Measurements from ENCODE around the gene NPDC1. TPM values are rescaled to one million over a fixed set of nuclear protein-coding genes. Genes with fewer than 3 reads are reported as not detected.
A peak's percentile ranks its signal among the peaks of the same experiment; 100 is the strongest.

NPDC1 gene
- total and polyA plus RNA-seq, 2 donors (not counting 1 experiment from before 2014, with no cell fraction given): 0.17 to 0.19 TPM

GRCh38 chr9:137069508-137070091, 23.6 kb upstream of the NPDC1 start:
- no peaks in the 10 kb centered on the region for H3K36me3 ChIP-seq (replicated peaks in 1 of 2; ENCODE audit: control extremely low read depth in 1 of 2, control insufficient read depth in 1 of 2, extremely low read depth in 1 of 2, insufficient read depth in 2 of 2, low read length in 1 of 2)
- H3K27me3 ChIP-seq (replicated peaks in 1 of 4; ENCODE audit: control extremely low read depth in 1 of 4, control insufficient read depth in 3 of 4, insufficient read depth in 4 of 4, low read length in 3 of 4): peaks cover 0 to 15% (median 1%) of the 10 kb centered on the region in 4 experiments
- Mint-ChIP-seq H3K9me3 (ENCODE audit: insufficient read depth) (no peaks in the 10 kb centered on the region), H3K4me3 (peak overlapping the region; percentile 16), H3K27ac (no peak overlapping the region), H3K4me1 (peaks cover 19% of the 10 kb centered on the region), H3K27me3 (peaks cover 3% of the 10 kb centered on the region)
- H3K9ac ChIP-seq (ENCODE audit: low read length): no peak overlapping the region
- peaks cover 8% of the 10 kb centered on the region for H4K20me1 ChIP-seq (ENCODE audit: control insufficient read depth, insufficient read depth, low read length, poor library complexity, severe bottlenecking)
- peaks cover 0 to 7% (median 0%) of the 10 kb centered on the region in 3 donors for H3K9me3 ChIP-seq (ENCODE audit: control extremely low read depth in 1 of 3, control insufficient read depth in 2 of 3, insufficient read depth in 1 of 3, low read length in 2 of 3)
- TF ChIP-seq EZH2 (IDR thresholded peaks at IDR 0.05; ENCODE audit: borderline replicate concordance, insufficient read depth, low read depth, low read length, poor library complexity, severe bottlenecking): no peak
- TF ChIP-seq, protein P1, sequence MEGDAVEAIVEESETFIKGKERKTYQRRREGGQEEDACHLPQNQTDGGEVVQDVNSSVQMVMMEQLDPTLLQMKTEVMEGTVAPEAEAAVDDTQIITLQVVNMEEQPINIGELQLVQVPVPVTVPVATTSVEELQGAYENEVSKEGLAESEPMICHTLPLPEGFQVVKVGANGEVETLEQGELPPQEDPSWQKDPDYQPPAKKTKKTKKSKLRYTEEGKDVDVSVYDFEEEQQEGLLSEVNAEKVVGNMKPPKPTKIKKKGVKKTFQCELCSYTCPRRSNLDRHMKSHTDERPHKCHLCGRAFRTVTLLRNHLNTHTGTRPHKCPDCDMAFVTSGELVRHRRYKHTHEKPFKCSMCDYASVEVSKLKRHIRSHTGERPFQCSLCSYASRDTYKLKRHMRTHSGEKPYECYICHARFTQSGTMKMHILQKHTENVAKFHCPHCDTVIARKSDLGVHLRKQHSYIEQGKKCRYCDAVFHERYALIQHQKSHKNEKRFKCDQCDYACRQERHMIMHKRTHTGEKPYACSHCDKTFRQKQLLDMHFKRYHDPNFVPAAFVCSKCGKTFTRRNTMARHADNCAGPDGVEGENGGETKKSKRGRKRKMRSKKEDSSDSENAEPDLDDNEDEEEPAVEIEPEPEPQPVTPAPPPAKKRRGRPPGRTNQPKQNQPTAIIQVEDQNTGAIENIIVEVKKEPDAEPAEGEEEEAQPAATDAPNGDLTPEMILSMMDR (IDR thresholded peaks at IDR 0.05): no peak
- no peak for ATAC-seq (ENCODE audit: low read depth)
- no peak for DNase-seq
- peak overlapping the region; percentile 79 for H3K4me2 ChIP-seq (replicated peaks; ENCODE audit: low read depth, low read length, poor library complexity, severe bottlenecking)
- no peak overlapping the region for H3K27ac ChIP-seq (ENCODE audit: low read length in 2 of 2)
- CTCF ChIA-PET: interaction anchor here (0.5 to 6.7 kb wide), 11 partner anchors 10 to 227 kb away, joined by 3 to 49 read pairs (median 5); partner anchors contain the start of genes ABCA2, AJM1, MAN1B1 and NPDC1
- POLR2A ChIA-PET: interaction anchor here (0.6 to 2.4 kb wide), 4 partner anchors 16 to 158 kb away, joined by 3 to 19 read pairs (median 8); partner anchors contain the start of genes MAN1B1 and RNF224
- WGBS (ENCODE audit: insufficient coverage): 6% methylated on average over 52 of the region's 52 CpGs
- peaks cover 16 to 31% of the 10 kb centered on the region in 2 donors for H3K4me1 ChIP-seq (ENCODE audit: control insufficient read depth in 2 of 2, insufficient read depth in 2 of 2, low read length in 2 of 2)
- H2AFZ ChIP-seq (ENCODE audit: insufficient read depth, low read depth, low read length, poor library complexity, severe bottlenecking): no peak overlapping the region
- no peaks in the 10 kb centered on the region for H3K79me2 ChIP-seq (ENCODE audit: control insufficient read depth, insufficient read depth, low read length)
- peak overlapping the region in 2 of 5 experiments; percentile 15 to 47 for H3K4me3 ChIP-seq (ENCODE audit: control extremely low read depth in 1 of 5, extremely low read depth in 1 of 5, insufficient read depth in 1 of 5, low read depth in 2 of 5, low read length in 4 of 5)
- intact Hi-C loops (cut with micrococcal nuclease): loop anchor here (1.0 to 5.0 kb wide), 3 partner anchors 17 to 131 kb away; partner anchors contain the start of genes FUT7, MAN1B1 and TPRN

Measured in B cell (primary cell).